ENCODE results near the gene TSPEAR. TPM values are rescaled to one million over a fixed set of nuclear protein-coding genes. Genes with fewer than 3 reads are reported as not detected.
"Not testable (repeated sequence)": the region's sequence is repeated elsewhere in the genome, so short reads cannot be mapped to it uniquely, and the experiment has no call there.

Gene TSPEAR
- total RNA-seq, 1 donor, result not detected

DNA sequence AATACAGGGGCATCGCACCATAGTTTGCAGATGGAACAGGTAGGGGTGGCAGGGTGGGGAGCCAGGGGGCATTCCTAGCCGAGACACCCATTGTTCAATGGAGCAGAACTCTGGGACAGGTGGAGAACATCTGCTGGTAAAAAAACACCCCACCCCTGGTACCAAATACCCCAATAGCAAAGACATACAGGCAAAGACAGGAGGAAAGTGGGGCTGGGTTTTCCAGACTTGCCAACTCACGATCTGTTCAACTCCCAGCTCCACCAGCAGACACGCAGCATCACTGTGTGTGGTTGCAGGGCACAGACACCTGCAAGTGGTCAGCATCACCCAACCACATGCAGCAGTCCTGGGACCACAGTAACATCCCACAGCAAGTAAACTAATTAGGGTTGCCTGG, 99.8 kb downstream of the TSPEAR start:
- DNase-seq (ENCODE audit: insufficient read length, low spot score, missing footprints), result no peak
- H3K4me1 ChIP-seq (ENCODE audit: insufficient read depth, low read length), result no peaks in the 10 kb centered on the region
- peaks cover 3% of the 10 kb centered on the region for H3K9me3 ChIP-seq (ENCODE audit: low read depth, low read length)
- no peaks in the 10 kb centered on the region for H3K36me3 ChIP-seq (ENCODE audit: insufficient read depth, low read length)
- no peaks in the 10 kb centered on the region for H3K79me2 ChIP-seq (ENCODE audit: insufficient read depth, low read length)
- H3K4me2 ChIP-seq (ENCODE audit: insufficient read depth, low read length), result no peak overlapping the region
- no peak overlapping the region for H3K4me3 ChIP-seq (ENCODE audit: insufficient read depth, low read length)
- H3K27ac ChIP-seq (ENCODE audit: low read depth, low read length), result no peak overlapping the region
- H3K27me3 ChIP-seq (ENCODE audit: insufficient read depth, low read length), result no peaks in the 10 kb centered on the region
- H2AFZ ChIP-seq (ENCODE audit: low read length), result no peak overlapping the region
- H4K20me1 ChIP-seq (ENCODE audit: insufficient read depth, low read length), result no peaks in the 10 kb centered on the region
- TF ChIP-seq, protein P1, sequence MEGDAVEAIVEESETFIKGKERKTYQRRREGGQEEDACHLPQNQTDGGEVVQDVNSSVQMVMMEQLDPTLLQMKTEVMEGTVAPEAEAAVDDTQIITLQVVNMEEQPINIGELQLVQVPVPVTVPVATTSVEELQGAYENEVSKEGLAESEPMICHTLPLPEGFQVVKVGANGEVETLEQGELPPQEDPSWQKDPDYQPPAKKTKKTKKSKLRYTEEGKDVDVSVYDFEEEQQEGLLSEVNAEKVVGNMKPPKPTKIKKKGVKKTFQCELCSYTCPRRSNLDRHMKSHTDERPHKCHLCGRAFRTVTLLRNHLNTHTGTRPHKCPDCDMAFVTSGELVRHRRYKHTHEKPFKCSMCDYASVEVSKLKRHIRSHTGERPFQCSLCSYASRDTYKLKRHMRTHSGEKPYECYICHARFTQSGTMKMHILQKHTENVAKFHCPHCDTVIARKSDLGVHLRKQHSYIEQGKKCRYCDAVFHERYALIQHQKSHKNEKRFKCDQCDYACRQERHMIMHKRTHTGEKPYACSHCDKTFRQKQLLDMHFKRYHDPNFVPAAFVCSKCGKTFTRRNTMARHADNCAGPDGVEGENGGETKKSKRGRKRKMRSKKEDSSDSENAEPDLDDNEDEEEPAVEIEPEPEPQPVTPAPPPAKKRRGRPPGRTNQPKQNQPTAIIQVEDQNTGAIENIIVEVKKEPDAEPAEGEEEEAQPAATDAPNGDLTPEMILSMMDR (IDR thresholded peaks at IDR 0.05; ENCODE audit: extremely low read depth, low read depth, low read length), result no peak

DNA sequence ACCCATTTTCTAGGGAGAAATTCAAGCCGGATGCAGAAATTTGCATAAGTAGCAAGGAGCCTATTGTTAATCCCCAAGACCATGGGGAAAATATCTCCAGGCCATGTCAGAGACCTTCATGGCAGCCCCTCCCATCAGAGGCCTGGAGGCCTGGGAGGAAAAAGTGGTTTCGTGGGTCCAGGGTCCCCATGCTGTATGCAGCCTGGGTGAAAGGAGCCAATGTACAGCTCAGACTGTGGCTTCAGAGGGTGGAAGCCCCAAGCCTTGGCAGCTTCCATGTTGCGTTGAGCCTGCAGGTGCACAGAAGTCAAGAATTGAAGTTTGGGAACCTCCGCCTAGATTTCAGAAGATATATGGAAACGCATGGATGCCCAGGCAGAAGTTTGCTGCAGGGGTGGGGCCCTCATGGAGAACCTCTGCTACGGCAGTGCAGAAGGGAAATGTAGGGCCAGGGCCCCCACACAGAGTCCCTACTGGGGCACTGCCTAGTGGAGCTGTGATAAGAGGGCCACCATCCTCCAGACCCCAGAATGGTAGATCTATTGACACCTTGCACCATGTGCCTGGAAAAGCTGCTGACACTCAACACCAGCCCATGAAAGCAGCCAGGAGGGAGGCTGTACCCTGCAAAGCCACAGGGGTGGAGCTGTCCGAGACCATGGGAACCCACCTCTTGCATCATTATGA, 101.1 kb downstream of the TSPEAR start:
- not testable (repeated sequence) for DNase-seq (ENCODE audit: insufficient read length, low spot score, missing footprints); H3K9me3 ChIP-seq (ENCODE audit: low read depth, low read length); H3K4me3 ChIP-seq (ENCODE audit: insufficient read depth, low read length); H3K36me3 ChIP-seq (ENCODE audit: insufficient read depth, low read length); H2AFZ ChIP-seq (ENCODE audit: low read length); H4K20me1 ChIP-seq (ENCODE audit: insufficient read depth, low read length); H3K27ac ChIP-seq (ENCODE audit: low read depth, low read length); H3K4me2 ChIP-seq (ENCODE audit: insufficient read depth, low read length); H3K27me3 ChIP-seq (ENCODE audit: insufficient read depth, low read length); H3K79me2 ChIP-seq (ENCODE audit: insufficient read depth, low read length); H3K4me1 ChIP-seq (ENCODE audit: insufficient read depth, low read length)

DNA sequence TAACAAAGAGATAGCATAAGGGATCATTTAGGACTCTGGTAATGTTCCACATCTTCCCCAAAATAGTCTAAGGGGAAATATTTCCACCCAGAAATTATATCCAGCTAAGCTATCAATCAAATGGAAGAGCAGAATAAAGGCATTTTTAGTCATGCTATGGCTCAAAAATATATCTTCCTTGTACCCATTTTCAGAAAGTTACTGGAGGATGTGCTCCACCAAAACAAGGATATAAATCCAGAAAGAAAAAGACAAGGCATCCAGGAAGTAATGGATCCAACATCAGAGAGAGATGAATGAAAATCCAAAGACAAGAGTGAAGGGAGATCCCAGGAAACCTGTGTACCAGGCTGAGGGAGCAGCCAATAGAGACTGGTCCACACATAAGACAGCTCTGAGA, 102.2 kb downstream of the TSPEAR start:
- Histone ChIP-seq H3K27me3 (ENCODE audit: insufficient read depth, low read length) (no peaks in the 10 kb centered on the region), H3K36me3 (ENCODE audit: insufficient read depth, low read length) (no peaks in the 10 kb centered on the region), H3K4me2 (ENCODE audit: insufficient read depth, low read length) (no peak overlapping the region), H3K79me2 (ENCODE audit: insufficient read depth, low read length) (no peaks in the 10 kb centered on the region), H3K9me3 (ENCODE audit: low read depth, low read length) (peaks cover 3% of the 10 kb centered on the region), H3K4me1 (ENCODE audit: insufficient read depth, low read length) (no peaks in the 10 kb centered on the region), H4K20me1 (ENCODE audit: insufficient read depth, low read length) (no peaks in the 10 kb centered on the region), H2AFZ (ENCODE audit: low read length) (no peak overlapping the region), H3K4me3 (ENCODE audit: insufficient read depth, low read length) (no peak overlapping the region), H3K27ac (ENCODE audit: low read depth, low read length) (no peak overlapping the region)
- DNase-seq (ENCODE audit: insufficient read length, low spot score, missing footprints), result no peak
- TF ChIP-seq, protein P1 (IDR thresholded peaks at IDR 0.05; ENCODE audit: extremely low read depth, low read depth, low read length), result no peak

DNA sequence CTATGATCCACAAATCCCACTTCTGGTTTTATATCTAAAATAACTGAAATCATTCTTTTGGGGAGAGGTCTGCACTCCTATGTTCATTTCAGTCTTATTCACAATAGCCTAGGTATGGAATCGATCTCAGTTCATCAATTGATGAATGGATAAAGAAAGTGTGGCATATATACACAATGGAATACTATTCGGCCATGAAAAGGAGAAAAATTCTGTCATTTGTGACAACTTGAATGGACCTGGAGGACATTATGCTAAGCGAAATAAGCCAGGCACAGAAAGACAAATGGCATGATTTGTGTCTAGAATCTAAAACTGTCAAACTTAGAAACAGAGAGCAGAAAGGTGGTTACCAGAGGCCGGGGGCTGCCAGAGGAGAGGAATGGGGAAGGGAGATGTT, 104.9 kb downstream of the TSPEAR start:
- Histone ChIP-seq H3K79me2 (ENCODE audit: insufficient read depth, low read length) (no peaks in the 10 kb centered on the region), H3K4me1 (ENCODE audit: insufficient read depth, low read length) (no peaks in the 10 kb centered on the region), H3K4me2 (ENCODE audit: insufficient read depth, low read length) (no peak overlapping the region), H3K4me3 (ENCODE audit: insufficient read depth, low read length) (no peak overlapping the region), H3K27ac (ENCODE audit: low read depth, low read length) (no peak overlapping the region), H3K36me3 (ENCODE audit: insufficient read depth, low read length) (no peaks in the 10 kb centered on the region), H2AFZ (ENCODE audit: low read length) (no peak overlapping the region), H4K20me1 (ENCODE audit: insufficient read depth, low read length) (no peaks in the 10 kb centered on the region), H3K27me3 (ENCODE audit: insufficient read depth, low read length) (no peaks in the 10 kb centered on the region), H3K9me3 (ENCODE audit: low read depth, low read length) (no peaks in the 10 kb centered on the region)
- DNase-seq (ENCODE audit: insufficient read length, low spot score, missing footprints), result no peak
- TF ChIP-seq, protein P1 (IDR thresholded peaks at IDR 0.05; ENCODE audit: extremely low read depth, low read depth, low read length), result no peak

All from osteoblast (primary cell).